CD4-positive, alpha-beta T cell treated with Interferon alpha-2 for 1 hour (primary cell): Measurements from ENCODE around the gene MT4.

Experiments used
- DNase-seq, 2 donors: peaks; one replicate each; pipeline ENCODE4 v3.0.0-alpha.2; 2020 to 2022

The MT4 gene

GRCh38 chr16:56564793-56565477, at the start of gene MT4:
TSS of gene MT4 (plus strand) at chr16:56565073. CDS start at chr16:56565129, 56 bp downstream.
- no peak for DNase-seq

- DNase-seq: no peak
Measured at GRCh38 chr16:56515665-56516064, 49.2 kb upstream of the MT4 start.

GRCh38 chr16:56517206-56517605, 47.7 kb upstream of the MT4 start:
- DNase-seq: no peak

DNA sequence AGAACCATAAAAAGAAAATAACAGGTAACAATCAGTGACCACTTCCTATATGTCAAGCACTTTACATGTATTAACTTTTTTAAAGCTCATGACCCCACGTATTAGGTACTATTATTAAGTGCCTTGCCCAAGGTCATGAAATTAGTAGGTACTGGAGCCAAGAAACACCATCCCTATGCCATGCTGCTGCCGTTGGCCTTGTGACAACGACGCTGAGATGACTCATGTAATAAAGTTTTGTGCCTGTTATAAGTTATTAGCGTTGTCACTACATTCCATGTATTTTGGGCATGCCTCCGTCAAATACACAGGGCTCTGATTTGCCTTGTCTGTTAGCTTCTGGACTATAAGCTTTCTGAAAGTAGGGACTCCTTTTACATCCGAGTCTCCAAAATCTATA, 46.4 kb upstream of the MT4 start:
- DNase-seq: no peak

DNA sequence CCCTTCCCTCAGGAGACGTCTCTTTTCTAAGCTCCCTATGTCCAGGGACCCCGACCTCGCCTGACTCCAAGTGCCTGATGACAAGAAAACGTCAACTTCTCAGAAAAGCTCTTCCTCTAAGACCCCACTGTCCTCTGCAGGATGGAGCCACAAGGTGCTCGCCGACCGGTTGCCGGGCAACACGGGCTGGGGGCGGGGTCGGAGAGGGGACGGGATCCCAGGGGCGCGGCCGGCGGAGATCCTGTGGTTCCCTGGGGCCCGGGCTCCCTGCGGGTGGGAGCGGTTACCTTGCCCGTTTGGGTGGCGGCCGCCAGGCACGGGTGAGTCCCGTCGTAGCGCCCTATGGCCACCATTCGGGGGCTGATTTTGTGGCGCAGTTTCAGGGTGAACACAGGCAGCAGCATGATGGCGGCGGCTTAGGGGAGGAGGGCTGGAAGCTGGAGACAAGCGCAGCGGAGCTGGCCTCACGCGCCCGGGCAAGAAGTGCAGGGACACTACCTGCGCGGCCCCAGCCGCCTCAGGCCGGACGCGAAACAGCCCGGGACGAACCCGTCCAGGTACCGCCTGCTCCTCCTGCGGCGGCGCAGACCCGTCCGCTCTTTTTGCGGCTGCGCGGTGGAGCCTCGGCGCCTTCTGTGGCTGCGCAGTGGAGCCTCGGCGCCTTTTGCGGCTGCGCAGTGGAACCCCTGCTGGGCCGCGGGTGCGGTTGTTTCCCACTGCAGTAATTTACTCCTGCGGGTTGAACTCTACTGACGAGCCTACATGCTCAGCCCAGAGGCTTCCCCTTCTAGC, 45.2 kb upstream of the MT4 start, which contains the start of gene BBS2:
Gene BBS2 (minus strand): TSS at position 566 of the 792 bp plus-strand sequence. CDS start 162 bp downstream, at position 404.
- DNase-seq: peak; percentile 90 to 93

GRCh38 chr16:56520251-56520577, 44.7 kb upstream of the MT4 start:
- peak in 1 of 2 donors; percentile 4 for DNase-seq

GRCh38 chr16:56525236-56525635, 39.6 kb upstream of the MT4 start:
- no peak for DNase-seq

- DNase-seq: no peak
Measured at GRCh38 chr16:56530872-56531271, 34.0 kb upstream of the MT4 start.

DNA sequence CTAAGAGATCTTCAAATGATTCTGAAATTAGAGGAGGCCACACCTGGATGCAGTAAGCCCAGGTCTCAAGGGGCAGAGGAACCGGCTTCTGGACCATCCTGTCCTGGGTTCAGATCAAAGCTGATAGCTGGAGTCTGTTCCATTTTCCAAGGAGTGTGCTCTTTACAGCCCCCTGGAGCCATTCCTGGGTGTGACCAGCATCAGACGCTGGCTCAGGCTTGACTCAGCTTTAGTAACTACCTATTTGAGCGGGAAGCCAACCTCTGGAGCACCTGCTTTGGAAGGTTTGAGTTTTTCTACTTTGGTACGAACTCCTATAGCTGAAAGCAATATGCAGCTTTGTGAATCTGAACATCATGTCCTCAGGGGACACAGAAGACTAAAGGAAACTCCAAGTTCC, 32.2 kb upstream of the MT4 start:
- DNase-seq: no peak

DNA sequence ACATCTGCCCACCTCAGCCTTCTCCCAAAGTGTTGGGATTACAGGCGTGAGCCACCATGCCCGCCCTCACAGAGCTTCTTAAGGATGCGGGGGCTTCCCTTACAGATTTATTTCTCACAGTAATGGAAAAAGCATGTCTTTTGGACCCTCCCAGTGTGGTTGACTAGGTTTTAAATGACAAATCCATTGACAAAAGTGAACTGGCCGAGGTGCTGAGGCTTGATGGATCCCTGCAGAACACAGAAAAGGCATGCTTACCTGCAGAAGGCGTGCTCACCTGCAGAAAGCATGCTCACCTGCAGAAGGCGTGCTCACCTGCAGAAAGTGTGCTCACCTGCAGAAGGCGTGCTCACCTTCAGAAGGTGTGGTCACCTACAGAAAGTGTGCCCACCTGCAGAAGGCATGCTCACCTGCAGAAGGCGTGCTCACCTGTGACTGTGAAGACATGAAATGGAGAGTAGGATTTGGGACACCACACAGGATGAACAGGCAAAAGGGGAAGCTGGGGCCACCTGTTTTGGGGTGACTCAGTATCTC, 30.0 kb upstream of the MT4 start:
- no peak for DNase-seq

DNA sequence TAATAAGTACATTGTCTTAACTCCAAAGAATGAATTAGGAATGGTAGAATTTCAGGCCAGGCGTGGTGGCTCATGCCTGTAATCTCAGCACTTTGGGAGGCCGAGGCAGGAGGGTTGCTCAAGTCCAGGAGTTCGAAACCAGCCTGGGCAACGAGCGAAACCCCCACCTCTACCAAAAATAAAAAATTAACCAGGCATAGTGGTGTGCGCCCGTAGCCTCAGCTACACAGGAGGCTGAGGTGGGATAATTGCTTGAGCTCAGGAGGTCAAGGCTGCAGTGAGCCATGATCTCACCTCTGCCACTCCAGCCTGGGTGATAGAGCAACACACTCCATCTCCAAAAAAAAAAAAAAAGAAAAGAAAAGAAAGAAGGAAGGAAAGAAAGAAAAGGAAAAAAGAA, 26.5 kb upstream of the MT4 start:
- no peak for DNase-seq

DNA sequence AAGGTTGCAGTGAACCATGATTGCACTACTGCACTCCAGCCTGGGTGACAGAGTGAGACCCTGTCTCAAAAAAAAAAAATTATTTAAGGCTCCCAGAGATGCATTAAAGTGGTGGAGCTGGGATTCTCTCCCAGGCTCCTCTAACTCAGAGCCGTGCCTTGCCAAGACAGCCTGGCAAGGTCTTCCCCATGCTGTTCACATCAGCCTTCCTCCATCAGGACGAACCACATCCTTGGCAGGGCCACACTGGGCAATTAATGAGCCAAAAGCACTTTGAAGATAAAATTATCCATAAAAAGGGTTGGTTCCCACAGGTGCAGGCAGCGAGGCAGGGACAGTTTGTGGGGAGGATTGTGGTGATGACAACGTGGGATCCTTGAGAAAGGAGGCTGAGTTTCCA, 25.2 kb upstream of the MT4 start:
- no peak for DNase-seq

GRCh38 chr16:56542039-56542438, 22.8 kb upstream of the MT4 start:
- DNase-seq: no peak

DNA sequence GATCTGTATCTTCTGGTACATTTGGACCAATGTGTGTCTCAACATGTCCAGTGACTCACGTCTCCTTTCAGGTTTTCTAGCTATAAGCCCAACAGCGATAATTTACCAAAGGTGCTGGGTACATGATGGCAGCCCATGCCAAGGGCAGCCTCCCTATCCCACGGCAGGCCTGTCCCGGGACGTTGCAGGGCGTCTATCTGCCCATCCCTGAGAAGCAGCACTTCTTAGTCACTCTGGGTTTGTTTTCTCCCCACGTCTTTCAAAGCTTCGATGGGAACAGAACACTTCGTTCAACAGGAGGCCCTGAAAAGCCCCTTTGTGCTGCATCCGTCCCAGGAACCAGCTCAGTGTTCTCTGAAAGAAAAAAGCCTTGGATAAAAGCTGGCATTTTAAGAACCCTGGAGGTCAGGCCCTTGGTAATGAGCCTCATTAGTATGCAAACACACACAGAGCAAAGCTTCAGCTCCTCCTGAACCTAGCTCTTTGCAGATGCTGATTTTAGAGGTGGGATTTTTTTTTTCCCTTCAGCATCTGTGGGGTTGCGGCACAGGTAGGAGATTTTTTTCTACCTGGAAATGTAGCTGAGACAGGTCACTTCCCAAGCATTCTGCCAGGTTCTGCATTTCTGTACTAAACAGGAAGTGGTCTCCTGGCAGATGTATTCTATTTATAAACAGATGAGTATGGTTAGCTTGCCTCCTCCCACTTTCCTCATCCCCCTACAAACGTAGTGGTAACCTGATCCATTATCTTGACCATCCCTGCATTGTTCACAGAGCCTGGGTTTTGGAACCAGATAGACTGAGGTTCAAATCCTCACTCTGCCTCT, 17.5 kb upstream of the MT4 start:
- peak in 1 of 2 donors; percentile 2 for DNase-seq

- no peak for DNase-seq
Measured at GRCh38 chr16:56547949-56548567, 16.8 kb upstream of the MT4 start.

DNA sequence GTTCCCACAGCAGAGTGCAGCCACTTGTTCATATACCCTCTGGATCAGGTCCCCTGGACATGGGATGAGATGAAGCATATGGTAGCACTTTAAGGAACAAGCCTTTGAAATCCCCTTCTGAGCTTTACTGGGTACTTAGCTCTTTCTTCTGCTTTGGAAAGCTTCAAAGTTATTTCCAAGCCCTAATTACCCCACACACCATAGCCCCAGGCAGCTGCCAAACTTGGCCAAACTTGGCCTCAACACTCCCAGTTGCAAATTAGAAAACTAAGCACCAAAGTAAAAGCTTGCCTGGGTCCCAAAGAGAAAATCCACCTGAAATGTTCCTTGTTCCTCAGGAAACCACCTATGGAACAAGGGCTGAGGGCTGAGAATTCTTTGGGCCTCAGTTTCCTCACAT, 15.7 kb upstream of the MT4 start:
- no peak for DNase-seq

- no peak for DNase-seq
Measured at GRCh38 chr16:56549744-56550385, 15.0 kb upstream of the MT4 start.

GRCh38 chr16:56551796-56552738, 12.8 kb upstream of the MT4 start:
- DNase-seq: no peak

- no peak for DNase-seq
Measured at GRCh38 chr16:56554441-56554840, 10.4 kb upstream of the MT4 start.

- DNase-seq: no peak
Measured at GRCh38 chr16:56558024-56558747, 6.7 kb upstream of the MT4 start.
